WERI-Rb-1 (cell line): ENCODE data around the gene TRAM2.

Source experiments
- DNase-seq: peaks from one replicate; pipeline ENCODE4 v3.0.0-alpha.2; 2020
- H3K27ac ChIP-seq: fragments of 250-450 bp; sonication (Bioruptor Pico); 2 replicates; pipeline ENCODE4 v1.5.1; 2020; ENCODE audit warnings: mild to moderate bottlenecking, moderate library complexity
- H3K27me3 ChIP-seq: fragments of 250-450 bp; sonication (Bioruptor Pico); 2 replicates; pipeline ENCODE4 v1.5.1; 2021; ENCODE audit warnings: mild to moderate bottlenecking, low read depth, moderate library complexity; ENCODE audit not compliant: insufficient read depth, severe bottlenecking
- H3K36me3 ChIP-seq: fragments of 250-450 bp; sonication (Bioruptor Pico); 2 replicates; pipeline ENCODE4 v1.5.1; 2020; ENCODE audit warnings: mild to moderate bottlenecking, moderate library complexity
- H3K4me3 ChIP-seq: 2 replicates; pipeline ENCODE4 v1.5.1; 2011; ENCODE audit warnings: low read depth, mild to moderate bottlenecking, control low read depth, low read length
- H3K9me3 ChIP-seq: fragments of 250-450 bp; sonication (Bioruptor Pico); 2 replicates; pipeline ENCODE4 v1.5.1; 2021; ENCODE audit warnings: mild to moderate bottlenecking, moderate library complexity; ENCODE audit not compliant: severe bottlenecking
- CTCF ChIP-seq: IDR thresholded peaks from 2 replicates; pipeline ENCODE4 v1.5.1; 2011; ENCODE audit warnings: low read depth, mild to moderate bottlenecking, control low read depth, inconsistent platforms, low read length

Gene TRAM2

GRCh38 chr6:52524918-52525317 is 51.9 kb downstream of the TRAM2 start:
- no peaks in the 10 kb centered on the region for H3K27me3 ChIP-seq
- no peaks in the 10 kb centered on the region for H3K9me3 ChIP-seq
- DNase-seq = peak; percentile 71
- H3K4me3 ChIP-seq = no peak overlapping the region
- TF ChIP-seq CTCF = no peak
- peaks cover 14% of the 10 kb centered on the region for H3K36me3 ChIP-seq
- H3K27ac ChIP-seq = peak overlapping the region; percentile 4

DNA sequence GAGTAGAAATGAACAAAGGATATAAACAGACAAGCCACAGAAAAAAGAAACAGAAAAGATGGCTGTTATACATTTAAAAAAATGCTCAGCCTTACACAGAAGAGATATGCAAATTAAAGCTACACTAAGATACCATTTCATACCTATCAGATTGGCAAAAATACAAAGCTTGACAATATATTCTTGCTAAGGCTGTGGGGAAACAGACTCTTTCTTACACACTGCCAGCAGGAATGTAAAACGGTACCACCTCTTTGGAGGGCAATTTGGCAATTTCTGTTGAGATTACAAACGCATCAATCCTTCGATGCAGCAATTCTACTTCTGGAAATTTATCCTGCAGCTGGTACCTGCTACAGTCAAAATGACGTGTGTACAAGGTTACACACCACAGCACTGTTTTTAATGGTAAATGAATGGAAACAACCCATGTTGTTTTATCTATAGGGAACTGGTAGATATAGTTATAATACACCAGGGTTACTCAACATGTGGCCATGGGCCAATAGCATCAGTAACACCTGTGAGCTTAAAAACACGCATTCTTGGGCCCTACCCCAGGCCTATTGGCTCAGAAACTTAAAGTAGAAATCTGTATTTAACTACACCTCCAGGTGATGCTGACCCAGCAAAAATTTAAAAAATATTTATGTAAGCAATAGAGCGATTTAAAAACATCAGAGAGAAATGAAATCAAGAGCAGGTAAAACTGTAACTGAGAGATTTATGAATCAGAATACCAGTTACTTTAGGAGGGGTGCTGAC is 53.3 kb downstream of the TRAM2 start:
- no peak for TF ChIP-seq CTCF
- no peak overlapping the region for H3K4me3 ChIP-seq
- H3K27me3 ChIP-seq = no peaks in the 10 kb centered on the region
- H3K27ac ChIP-seq = no peak overlapping the region
- peaks cover 14% of the 10 kb centered on the region for H3K36me3 ChIP-seq
- no peak for DNase-seq
- no peaks in the 10 kb centered on the region for H3K9me3 ChIP-seq

DNA sequence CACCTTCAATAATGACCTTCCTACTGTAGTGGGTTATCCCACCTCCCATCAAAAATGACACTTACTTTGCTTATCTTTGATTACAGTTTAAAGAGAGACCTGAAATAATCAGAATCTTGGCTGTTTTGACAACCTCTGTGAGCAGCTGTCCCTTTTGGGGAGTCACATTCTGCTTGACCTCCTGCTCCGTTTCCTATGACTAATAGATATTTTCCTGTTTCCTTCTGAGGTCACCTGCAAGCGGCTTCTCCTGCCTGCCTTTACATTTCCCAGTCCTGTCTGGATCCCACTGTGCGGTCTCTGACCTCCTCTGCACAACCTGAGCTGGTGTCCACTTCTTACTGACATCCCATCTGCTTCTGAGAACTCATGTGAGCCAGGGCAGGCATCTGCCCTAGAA is 54.2 kb downstream of the TRAM2 start:
- no peak overlapping the region for H3K4me3 ChIP-seq
- no peaks in the 10 kb centered on the region for H3K9me3 ChIP-seq
- peaks cover 14% of the 10 kb centered on the region for H3K36me3 ChIP-seq
- TF ChIP-seq CTCF = no peak
- no peaks in the 10 kb centered on the region for H3K27me3 ChIP-seq
- H3K27ac ChIP-seq = no peak overlapping the region
- no peak for DNase-seq

GRCh38 chr6:52522151-52522626 is 54.7 kb downstream of the TRAM2 start:
- DNase-seq = no peak
- no peak overlapping the region for H3K27ac ChIP-seq
- H3K27me3 ChIP-seq = no peaks in the 10 kb centered on the region
- no peak for TF ChIP-seq CTCF
- no peaks in the 10 kb centered on the region for H3K9me3 ChIP-seq
- peaks cover 14% of the 10 kb centered on the region for H3K36me3 ChIP-seq
- no peak overlapping the region for H3K4me3 ChIP-seq

DNA sequence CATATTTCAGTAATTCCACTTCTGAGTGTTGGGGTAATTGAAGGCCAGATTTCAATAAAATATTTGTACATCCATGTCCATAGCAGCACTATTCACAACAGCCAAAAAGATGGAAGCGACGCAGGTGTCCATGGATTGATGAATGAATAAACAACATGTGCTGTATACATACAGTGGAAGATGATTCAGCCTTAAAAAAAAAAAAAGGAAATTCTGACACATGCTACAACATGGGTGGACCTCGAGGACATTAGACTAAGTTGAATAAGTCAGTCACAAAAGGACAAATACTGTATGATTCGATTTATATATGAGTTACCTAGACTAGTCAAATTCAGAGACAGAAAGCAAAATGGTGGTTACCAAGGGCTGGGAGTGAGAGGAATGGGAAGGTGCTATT is 57.2 kb downstream of the TRAM2 start:
- Histone ChIP-seq H3K36me3 (peaks cover 28% of the 10 kb centered on the region), H3K9me3 (no peaks in the 10 kb centered on the region), H3K27me3 (no peaks in the 10 kb centered on the region), H3K4me3 (no peak overlapping the region), H3K27ac (no peak overlapping the region)
- no peak for TF ChIP-seq CTCF
- no peak for DNase-seq
